Right ventricle myocardium superior (tissue), 1 donor: Measurements from ENCODE around the gene F2. TPM values are rescaled to one million over a fixed set of nuclear protein-coding genes. Genes with fewer than 3 reads are reported as not detected.
"Not testable (repeated sequence)": the region's sequence is repeated elsewhere in the genome, so short reads cannot be mapped to it uniquely, and the experiment has no call there.

ENCODE experiments used
- ATAC-seq: fragments of 200-7000 bp; cut with Tn5 transposase; one replicate; pipeline ENCODE4 v1.9.1; 2020; ENCODE audit warnings: mild to moderate bottlenecking; ENCODE audit not compliant: poor library complexity
- DNase-seq: peaks from one replicate; pipeline ENCODE4 v3.0.0-alpha.2; 2020
- intact Hi-C: fragments of 100-400 bp; cut with DNase I; formaldehyde crosslinking; loops from one replicate; pipeline ENCODE4 v1.11.2; 2022
- long read RNA-seq: library from polyadenylated mRNA; unstranded; transcript quantifications from one replicate; pipeline ENCODE4 v2.0.0, GENCODE V29; 2021
- total RNA-seq: library from RNA; stranded (reverse); fragmentation: NEBNext Ultra II Directional; extraction: Animal tissue kit (Norgen Biotek cat#: 25700); gene quantifications from one replicate; pipeline ENCODE4 v1.2.1, GENCODE V29; 2021
- donor health status: DM: no; HTN: yes; CAD: no; lungs with severe emphysema.

The F2 gene
- total RNA-seq: 0.11 TPM
- long read RNA-seq: 0 reads

DNA sequence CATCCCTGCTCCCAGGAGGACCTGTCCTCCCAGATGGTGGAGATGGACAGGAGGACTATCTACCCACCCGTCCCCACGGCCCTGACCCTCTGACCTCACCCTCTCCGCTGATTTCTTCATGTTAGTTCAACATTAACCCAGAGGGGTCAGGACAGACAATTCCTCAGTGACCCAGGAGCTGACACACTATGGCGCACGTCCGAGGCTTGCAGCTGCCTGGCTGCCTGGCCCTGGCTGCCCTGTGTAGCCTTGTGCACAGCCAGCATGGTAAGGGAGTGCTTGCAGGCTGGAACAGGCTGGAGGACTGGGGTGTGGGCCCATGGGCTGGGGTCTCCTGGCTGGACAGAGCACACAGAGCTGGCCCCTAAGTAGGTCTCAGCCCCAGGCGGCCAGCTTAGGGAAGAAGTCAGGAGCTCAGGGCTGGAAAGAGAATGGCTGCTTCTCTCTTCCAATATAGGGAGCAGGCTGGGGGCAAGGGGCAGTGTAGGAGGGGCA is at the start of gene F2:
F2 (plus strand) TSS at position 166 of the 495 bp plus-strand sequence; CDS start at position 189, 23 bp downstream.
- ATAC-seq (peak; percentile 27), DNase-seq (no peak)
- intact Hi-C loops: no loop called here

DNA sequence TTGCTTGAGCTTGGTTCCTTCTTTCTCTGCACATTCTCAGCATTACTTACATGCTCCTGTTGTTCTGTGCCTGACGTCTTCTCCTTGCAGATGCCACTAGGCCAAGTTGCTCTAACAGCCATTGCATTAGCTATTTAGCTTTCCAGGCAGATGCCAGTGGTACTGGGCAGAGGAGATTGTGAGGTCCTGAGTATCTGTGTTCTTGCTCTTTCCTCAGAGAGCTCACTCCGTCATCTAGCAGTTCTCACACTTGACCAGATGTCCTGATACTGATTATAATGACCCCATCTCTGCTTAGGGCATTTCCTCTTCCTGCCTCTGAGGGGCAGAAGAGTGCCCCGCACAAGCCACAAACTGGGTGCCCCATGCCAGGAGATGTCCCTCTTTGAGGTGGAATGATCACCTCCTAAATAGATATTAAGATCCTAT is 49.3 kb upstream of the F2 start:
- DNase-seq (no peak), ATAC-seq (no peak)
- intact Hi-C loops: no loop called here

DNA sequence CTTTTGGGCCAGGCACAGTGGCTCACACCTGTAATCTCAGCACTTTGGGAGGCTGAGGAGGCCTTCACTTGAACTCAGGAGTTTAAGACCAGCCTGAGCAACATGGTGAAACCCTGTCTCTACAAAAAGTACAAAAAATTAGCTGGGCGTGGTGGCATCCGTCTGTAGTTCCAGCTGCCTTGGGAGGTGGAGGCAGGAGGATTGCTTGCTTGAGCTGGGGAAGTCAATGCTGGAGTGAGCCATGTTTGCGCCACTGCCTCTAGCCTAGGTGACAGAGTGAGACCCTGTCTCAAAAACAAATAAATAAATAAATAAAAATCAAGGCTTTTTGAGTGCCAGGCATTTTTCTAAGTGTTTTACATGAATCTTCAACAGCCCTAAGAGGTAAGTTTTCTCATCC is 48.5 kb upstream of the F2 start:
- DNase-seq, intact Hi-C loops, ATAC-seq: not testable (repeated sequence)

DNA sequence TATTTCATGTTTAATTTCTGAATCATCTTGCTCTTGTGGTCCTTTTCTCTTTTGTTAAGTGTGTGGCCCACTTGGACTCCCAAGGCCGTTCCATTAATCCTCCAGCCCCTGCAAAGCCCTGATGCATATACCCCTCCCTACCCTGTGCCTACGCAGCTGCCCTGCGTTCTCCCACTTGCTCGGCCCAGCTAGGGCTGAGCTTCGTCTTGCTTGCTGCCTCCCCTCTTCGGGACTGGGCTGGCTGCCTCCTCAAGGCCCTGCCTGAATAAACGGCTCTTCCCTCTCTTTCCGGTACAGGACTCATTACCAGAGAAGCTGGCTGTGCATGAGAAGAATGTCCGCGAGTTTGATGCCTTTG is 47.1 kb upstream of the F2 start:
- DNase-seq (no peak), ATAC-seq (no peak)
- intact Hi-C loops: no loop called here

DNA sequence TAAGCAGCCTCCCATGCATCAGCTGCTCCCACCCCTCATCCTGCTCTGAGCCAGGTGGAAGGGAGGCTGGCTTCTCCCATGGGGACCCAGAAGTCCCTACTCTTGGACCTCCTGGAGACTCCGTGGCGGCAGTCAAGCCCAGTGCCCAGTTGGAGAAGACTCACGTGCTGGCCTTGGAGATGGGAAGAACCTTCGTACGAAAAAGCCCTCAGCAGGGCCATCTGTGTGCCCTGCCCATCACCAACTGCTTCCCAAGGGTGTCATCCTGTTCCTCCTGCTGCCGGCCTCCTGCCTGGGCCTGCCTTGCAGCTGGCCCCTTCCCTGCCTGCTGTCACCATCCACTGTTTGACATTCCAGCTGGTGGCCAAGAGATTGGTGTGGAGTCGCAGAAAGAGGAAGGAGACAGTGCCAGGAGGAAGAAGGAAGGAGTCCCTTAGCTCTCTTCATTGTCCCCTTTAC is 46.6 kb upstream of the F2 start:
- intact Hi-C loops: no loop called here
- ATAC-seq (peak; percentile 1), DNase-seq (no peak)

DNA sequence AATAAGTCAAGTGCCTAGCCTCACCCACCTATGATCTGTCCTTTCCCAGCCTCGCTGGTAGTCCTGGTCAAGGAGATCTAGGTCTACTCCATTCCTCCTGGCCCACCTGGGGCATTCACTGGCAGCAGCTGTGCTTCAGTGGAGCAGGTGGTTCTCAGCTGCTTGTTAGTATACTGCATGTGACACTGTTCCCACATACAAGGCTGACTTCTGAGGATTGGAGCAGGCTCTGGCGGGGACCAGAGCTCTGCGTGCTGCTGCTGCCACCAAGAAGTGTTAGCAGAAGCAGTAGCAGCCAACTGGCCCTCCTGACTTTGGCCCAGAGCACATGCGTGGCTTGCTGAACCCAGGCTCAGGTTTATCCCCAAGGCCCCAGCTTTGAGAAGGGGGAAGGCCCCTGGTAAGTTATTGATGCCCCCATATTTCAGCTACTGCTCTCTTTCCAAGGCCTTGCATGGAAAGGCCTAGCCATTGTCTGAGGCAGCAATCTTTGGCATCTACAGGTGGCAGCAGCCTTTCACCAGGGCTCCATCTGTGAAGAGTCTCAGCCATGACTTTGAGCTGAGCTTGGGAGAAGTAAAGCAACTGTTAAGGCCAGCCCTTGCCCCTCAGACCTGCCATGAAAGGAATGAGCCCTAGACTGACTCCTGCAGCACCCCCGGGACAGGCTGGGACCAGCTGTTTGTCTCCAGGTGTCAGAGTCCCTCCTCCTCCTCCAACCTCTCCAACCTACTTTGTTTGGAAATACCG is 45.1 kb upstream of the F2 start:
- peak; percentile 5 for ATAC-seq

DNA sequence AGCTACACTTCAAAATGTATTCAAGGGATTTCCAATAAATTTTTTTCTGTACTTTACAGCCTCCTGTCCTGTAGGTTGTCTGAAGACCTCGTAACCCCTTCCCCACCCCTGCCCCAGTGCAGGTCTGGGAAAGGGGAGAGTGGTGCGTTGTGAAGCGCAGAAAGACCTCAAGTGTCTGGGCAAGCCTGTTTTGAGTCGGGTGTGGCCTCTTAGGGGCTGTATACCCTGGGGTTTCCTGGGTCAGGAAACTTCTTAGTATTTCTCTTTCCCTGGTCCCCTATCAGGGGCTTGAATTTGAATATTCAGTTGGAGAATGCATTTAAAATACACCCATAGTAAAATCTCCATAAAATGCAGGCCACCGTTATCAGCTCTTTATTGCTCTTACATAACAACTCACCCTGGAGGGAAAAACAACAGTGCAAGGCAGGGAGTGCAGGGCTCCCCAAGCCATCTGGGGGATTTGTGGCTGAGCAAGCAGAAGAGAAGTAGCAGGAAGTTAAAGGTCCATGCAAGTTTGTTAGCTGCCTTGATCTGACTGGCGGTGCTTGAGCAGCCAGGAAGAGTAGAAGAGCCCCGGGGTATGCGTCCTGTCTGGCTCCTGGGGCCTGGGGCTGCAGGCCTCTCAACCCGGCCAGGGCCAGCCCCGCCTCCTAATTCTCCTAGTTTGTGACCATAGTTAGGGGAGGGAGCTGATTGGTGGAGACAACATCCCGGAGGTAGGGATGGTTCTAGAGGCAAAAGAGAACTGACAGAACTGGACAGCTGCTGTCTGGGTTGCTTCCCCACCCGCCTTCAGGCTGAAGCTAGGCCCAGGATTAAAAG is 44.3 kb upstream of the F2 start:
- DNase-seq (peak; percentile 65), ATAC-seq (peak; percentile 40)
- intact Hi-C loops: no loop called here

More for the DNA sequence above, 45.1 kb upstream of the F2 start:
- DNase-seq: no peak
- intact Hi-C loops: no loop called here

DNA sequence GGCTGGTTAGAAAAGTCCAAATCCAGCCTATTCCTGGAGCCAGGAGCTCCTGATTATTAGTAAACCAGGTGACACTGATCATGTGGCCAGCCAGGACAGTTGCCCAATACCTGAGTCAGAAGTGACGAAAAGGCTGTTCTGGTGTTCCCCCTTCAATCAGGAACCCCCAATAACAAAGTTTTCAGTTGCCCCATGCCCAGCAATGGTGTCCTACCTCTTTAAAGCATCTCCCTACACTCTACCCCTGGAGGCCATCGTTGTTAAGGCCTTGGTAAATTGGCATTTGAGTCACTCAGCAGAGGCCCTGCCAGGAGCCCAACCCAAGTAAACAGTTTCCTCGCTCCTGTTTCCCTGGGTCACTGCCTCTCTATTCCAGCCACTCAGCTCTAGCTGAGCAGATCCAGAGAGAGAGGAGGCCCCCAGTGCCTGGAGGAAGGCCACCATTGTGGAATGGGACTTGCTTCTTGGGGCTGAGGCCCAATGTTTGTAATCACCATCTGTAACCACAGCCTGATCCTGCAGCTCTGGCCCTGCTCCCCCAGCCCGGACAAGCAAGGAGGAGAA is 43.6 kb upstream of the F2 start:
- intact Hi-C loops: no loop called here
- ATAC-seq (peak; percentile 63), DNase-seq (peak; percentile 77)

DNA sequence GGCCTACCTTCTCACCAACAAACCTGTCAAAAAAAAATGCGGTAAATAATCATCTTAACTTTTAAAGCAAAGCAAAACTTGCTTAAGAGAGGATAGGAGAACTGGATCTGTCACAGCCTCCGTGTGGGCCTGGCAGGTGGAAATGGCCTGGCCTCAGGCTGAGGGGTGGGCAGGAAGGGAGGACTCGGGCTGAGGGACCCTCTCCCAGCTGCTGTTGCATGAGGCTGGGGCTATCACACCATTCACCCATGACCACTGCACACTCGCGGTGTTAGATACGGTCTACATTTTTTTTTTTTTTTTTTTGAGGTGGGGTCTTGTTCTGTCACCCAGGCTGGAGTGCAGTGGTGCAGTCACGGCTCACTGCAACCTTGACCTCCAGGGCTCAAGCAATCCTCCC is 43.1 kb upstream of the F2 start:
- DNase-seq: no peak
- intact Hi-C loops: no loop called here
- no peak for ATAC-seq

DNA sequence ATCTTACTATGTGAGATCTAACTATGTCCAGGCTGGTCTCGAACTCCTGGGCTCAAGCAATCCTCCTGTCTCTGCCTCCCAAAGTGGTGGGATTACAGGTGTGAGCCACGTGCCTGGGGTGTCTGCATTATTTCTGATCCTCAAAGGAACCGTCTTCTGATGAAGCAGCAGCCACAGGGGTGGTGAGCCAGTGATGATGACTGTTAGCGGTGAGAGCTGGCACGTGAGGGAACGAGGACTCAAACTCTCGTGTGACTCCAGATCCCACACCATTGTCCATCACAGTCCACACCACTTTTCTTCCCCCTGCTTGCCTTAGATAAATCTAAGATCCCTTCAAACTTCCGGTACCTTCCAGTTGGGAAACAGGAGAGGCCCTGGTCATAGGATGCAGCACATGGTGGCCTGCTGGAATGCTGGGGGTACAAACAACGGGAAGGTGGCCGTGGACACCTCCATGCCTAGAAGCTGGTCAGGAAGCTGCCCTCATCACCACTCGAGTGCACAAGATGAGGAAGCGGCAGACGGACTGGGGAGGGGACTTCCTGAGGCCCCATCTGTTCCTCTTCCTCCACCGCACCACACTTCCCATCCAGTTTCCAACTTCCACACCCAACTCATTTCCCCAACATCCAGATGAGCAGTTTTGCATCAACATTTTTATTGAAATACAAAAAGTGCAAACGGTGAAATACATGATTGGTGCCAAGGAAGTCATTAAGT is 42.4 kb upstream of the F2 start:
- intact Hi-C loops: no loop called here
- ATAC-seq (no peak), DNase-seq (peak; percentile 73)

DNA sequence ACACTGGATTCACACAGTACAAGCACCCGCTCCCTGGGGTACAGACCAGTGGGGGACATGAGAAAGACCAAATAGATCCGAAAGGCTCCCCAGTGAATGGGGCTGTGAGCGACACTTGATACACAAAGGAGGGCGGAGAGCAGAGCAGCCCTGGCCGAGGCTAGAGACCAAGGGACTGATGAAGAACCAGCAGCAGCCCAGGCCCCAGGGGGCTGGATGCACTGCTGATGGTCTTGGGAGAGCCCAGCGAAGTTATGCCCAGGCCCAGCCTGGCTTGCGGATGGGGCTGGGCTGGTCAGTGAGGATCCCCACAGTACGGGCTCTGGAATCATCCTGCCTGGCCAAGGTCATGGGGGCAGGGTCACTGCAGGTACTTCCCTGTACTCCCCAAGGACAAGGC is 41.8 kb upstream of the F2 start:
- ATAC-seq (no peak), DNase-seq (no peak)
- intact Hi-C loops: no loop called here

DNA sequence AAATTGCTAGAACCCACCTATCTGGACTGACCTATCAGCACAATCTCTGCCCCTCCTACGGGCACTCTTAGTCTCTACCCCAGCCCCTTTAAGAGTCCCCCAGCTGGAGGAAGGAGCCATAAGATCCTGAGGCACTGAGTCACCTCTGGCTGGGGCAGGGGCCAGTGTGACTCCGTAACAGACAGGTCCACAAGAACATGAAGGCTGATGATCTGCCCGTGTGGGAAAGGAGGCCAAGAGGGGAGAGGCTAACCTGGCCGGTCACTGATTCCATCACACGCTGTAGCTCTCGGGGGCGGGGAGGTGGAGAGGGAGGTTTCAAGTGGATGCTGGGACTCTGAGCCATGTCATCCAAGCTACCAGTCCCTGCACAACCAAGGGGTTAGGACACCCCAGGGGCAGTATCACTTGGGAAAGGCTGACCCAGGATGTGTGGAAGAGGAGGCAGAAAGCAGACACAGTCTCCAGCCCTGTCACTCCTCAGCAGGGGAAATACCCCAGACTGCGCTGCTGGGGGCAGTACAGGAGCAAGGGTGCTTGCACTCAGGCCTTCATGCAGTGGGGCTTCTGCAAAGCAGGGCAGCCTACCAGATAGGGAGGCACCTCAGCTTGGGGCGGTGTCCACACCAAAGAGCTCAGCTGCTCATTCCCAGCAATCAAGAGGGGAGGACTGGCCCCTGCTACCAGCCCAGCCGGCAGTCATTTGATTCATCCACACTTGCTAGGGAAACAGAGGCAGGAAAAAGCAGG is 40.8 kb upstream of the F2 start:
- DNase-seq: no peak
- no peak for ATAC-seq
- intact Hi-C loops: no loop called here

DNA sequence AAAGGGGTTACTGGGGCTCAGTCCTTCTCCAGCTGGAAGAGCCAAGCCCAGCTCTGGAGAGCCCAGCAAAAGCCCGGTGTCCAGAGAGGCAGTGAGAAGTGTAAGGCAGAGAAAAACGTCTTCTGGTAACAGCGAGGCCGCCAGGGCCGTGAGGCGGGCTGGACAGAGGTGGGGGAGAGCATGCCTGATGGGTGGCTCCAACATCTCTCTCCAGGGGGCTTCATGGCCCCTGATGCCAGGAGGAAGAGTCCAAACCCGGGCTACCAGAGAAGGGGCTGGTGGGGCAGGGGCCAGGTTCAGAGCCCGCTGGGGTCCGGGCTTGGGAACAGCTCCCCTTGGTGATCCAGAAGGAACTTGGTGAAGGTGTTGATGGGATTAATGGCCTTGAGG is 40.3 kb upstream of the F2 start:
- ATAC-seq (no peak), DNase-seq (no peak)
- intact Hi-C loops: no loop called here

DNA sequence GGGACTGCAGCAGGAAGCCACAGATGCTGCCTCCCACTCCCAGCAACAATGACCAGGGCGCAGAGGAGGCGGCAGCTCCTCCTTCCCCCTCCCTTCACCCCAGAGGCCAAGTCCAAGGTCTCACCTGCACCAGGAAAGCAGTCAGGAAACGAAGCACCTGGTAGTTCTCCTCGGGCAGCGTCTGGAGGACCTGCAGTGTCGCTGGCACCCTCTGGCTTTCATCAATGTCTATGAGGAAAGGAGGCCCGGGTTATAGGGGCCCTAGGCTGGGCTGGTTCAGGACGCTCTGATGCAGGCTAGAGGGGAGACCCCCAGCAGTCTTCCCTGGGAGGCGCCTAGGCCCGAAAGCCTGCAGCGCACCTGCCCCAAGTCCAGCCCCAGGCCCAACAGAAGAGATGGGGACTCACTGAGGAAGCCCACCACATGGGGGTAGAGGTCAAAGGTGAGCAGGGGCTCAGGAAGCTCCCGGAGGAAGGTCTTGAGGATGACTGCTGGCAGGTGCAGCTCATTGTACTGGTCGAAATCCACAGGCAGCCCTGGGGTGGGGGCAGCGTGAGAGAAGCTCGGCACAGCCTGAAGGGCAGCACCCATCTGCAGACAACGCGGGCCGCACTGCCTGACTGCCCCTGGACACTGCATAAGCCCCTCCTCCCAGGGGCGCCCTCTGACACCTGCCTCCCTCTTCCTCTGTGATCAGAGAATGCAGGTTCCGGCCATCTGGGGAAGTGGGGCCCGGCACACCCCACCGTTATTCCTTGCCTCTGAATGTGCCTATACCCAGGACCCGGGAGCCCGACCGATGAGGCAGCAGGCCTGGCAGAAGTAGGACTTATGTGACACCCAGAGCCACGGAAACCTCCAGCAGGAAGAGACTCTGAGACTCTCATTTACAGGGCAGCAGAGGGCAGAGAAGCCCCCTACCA is 39.5 kb upstream of the F2 start:
- ATAC-seq (no peak), DNase-seq (no peak)
- intact Hi-C loops: no loop called here

DNA sequence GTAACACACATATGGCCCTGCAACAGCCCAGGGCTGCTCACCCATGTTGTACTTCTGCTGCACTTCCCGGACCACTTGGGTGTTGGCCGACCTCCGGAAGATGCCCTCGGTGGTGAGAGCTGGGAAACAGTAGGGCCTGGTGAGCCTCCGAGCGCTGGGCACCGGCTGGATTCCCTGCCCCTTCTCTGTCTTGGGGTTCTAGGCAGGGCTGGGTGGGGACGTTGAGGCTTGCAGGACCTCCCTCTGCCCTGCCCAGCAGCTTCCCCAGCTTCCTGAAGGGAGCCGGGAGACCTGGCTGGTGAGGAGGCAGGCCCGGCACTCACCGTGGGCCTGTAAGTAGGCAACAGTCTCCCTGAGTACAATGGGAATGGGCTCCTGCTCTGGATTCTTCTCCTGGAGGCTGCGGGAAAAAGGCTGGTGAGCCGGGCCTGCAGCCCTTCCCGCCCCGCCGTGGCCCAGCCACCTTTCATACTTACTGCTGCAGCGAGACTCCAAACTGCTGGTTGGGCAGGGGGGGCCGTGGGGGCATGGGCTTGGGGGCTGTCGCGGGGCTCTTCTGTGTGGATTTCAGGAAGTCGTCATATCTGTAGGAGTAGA is 38.8 kb upstream of the F2 start:
- DNase-seq (no peak), ATAC-seq (no peak)
- intact Hi-C loops: no loop called here

DNA sequence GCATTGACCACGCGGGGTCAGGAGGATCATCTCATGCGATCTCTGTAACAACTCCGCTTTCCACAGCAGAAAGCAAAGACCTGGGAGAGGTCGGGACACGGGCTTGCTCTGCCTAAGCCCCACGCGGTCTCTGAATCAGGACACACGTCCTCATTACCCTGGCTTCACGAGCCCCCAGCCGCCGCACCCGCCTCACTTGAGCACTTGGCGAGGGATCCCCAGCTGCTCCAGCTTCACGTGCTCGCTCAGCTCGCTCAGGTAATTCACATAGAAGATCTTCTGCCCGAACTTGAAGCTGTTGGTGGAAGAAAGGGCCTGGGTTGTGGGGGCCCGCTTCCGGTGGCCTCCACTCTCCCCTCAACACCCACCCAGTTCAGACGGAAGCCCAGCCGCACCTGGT is 38.2 kb upstream of the F2 start:
- intact Hi-C loops: no loop called here
- DNase-seq (no peak), ATAC-seq (no peak)

DNA sequence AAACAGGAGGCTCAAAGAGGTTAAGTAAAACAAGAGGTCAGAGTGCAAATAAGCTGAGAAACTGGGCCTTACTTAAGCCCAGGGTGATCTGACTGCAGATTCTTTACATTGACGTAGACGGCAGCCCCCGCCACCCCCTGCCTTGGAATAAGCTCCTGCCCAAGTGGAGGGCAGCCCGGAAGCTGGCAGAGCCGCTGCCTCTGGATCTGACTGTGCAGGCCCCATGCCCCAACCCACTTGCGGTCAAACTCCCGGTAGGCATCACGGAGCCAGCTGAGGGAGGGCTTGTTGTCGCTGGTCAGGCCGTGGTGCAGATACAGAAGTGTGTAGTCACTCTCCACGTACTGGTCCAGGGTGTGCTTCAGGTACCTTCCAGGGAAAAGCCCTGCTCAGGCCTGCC is 37.2 kb upstream of the F2 start:
- intact Hi-C loops: no loop called here
- ATAC-seq (no peak), DNase-seq (no peak)
